Measurements from ENCODE around the gene ATP10A. TPM values are rescaled to one million over a fixed set of nuclear protein-coding genes. Genes with fewer than 3 reads are reported as not detected.

ATP10A gene
- total and polyA plus RNA-seq, 2 of the 8 experiments (the other 6 are each of a cell fraction or from before 2014, with no cell fraction given), result 2.0 to 2.8 TPM

- no peak overlapping the region for H3K4me2 ChIP-seq (ENCODE audit: insufficient read depth in 1 of 2, low read depth in 2 of 2, low read length in 2 of 2)
- H2BK20ac ChIP-seq (ENCODE audit: low read length), result no peak overlapping the region
- H3K79me1 ChIP-seq (ENCODE audit: low read depth, low read length), result no peaks in the 10 kb centered on the region
- CTCF ChIA-PET (ENCODE audit: partially characterized antibody), result interaction anchor here (1.0 kb wide), 1 partner anchor 23 kb away, joined by 3 read pairs; no protein-coding TSS in a partner anchor
- H3K23me2 ChIP-seq (ENCODE audit: low read depth, low read length), result no peaks in the 10 kb centered on the region
- H2BK15ac ChIP-seq (ENCODE audit: low read length), result no peak overlapping the region
- POLR2A ChIA-PET (ENCODE audit: partially characterized antibody), result interaction anchor here (1.4 kb wide), 1 partner anchor 13 kb away, joined by 4 read pairs; no protein-coding TSS in a partner anchor
- H2BK5ac ChIP-seq (ENCODE audit: low read depth, low read length), result no peak overlapping the region
- peaks cover 0 to 6% (median under 1%) of the 10 kb centered on the region in 4 experiments; a peak in 4 of 7 replicates for H3K4me1 ChIP-seq (replicated peaks in 1 of 4; ENCODE audit: control insufficient read depth in 3 of 4, insufficient read depth in 4 of 4, low read length in 3 of 4)
- H3K9ac ChIP-seq (replicated peaks in 1 of 4; ENCODE audit: extremely low read depth in 1 of 4, low read depth in 3 of 4, low read length in 3 of 4), result no peak overlapping the region
- H3K56ac ChIP-seq (replicated peaks; ENCODE audit: insufficient read length, low read depth, low read length), result no peak overlapping the region
- no peak overlapping the region for H2BK120ac ChIP-seq (replicated peaks; ENCODE audit: low read depth, low read length)
- H2AFZ ChIP-seq (ENCODE audit: low read length), result no peak overlapping the region
- no peak overlapping the region for H3K14ac ChIP-seq (ENCODE audit: insufficient read length)
- no peak overlapping the region for H3K18ac ChIP-seq (ENCODE audit: extremely low read depth, low read length)
- 90% methylated on average over 5 of the region's 5 CpGs; no CpG with 5 or more reads in 1 of the 2 experiments for WGBS, 2 experiments (ENCODE audit: extremely low coverage in 1 of 2, insufficient coverage in 1 of 2, insufficient read length in 1 of 2, insufficient replicate concordance in 2 of 2, low coverage in 1 of 2, low lambda C conversion rate in 2 of 2, missing lambda C conversion rate in 1 of 2)
- H3K79me2 ChIP-seq (ENCODE audit: control insufficient read depth in 1 of 2, insufficient read depth in 2 of 2, low read length in 2 of 2), result no peaks in the 10 kb centered on the region
- H4K8ac ChIP-seq (ENCODE audit: extremely low read depth, insufficient read depth, low read length), result no peak overlapping the region
- H4K5ac ChIP-seq (ENCODE audit: insufficient read length, low read depth, low read length), result no peak overlapping the region
- H3K36me3 ChIP-seq (ENCODE audit: control insufficient read depth in 2 of 4, insufficient read depth in 4 of 4, low read length in 3 of 4), result no peaks in the 10 kb centered on the region
- H3K23ac ChIP-seq (ENCODE audit: insufficient read length), result no peak overlapping the region
- no peak overlapping the region for H4K91ac ChIP-seq (replicated peaks; ENCODE audit: insufficient read length, low read length)
- no peak overlapping the region for H2AK5ac ChIP-seq (ENCODE audit: low read depth, low read length)
- no peak for FAIRE-seq
- H3K4me3 ChIP-seq (ENCODE audit: extremely low read depth in 1 of 4, insufficient read depth in 2 of 4, low read depth in 3 of 4, low read length in 4 of 4), result no peak overlapping the region
- H4K20me1 ChIP-seq (replicated peaks in 1 of 2; ENCODE audit: control insufficient read depth in 1 of 2, insufficient read depth in 2 of 2, low read length in 2 of 2), result no peaks in the 10 kb centered on the region
- H3K27ac ChIP-seq (ENCODE audit: low read depth, low read length), result no peak overlapping the region
- H3K27me3 ChIP-seq (replicated peaks in 1 of 4; ENCODE audit: control insufficient read depth in 3 of 4, extremely low read depth in 1 of 4, insufficient read depth in 3 of 4, low read length in 3 of 4), result no peaks in the 10 kb centered on the region
- no peaks in the 10 kb centered on the region for H3K9me3 ChIP-seq (ENCODE audit: insufficient read depth in 2 of 2, low read depth in 1 of 2, low read length in 1 of 2)
- no peak for DNase-seq (ENCODE audit: low read depth in 1 of 2, low spot score in 2 of 2)
- H3K4ac ChIP-seq (replicated peaks; ENCODE audit: insufficient read length, low read depth, low read length), result no peak overlapping the region
- no peak overlapping the region for H2BK12ac ChIP-seq (ENCODE audit: low read depth, low read length)
- TF ChIP-seq RFX5 (IDR thresholded peaks at IDR 0.05; ENCODE audit: borderline replicate concordance, low read depth, low read length), result no peak
- no peak for TF ChIP-seq RBBP5 (IDR thresholded peaks at IDR 0.05; ENCODE audit: borderline replicate concordance, low read depth, low read length)
- TF ChIP-seq RXRA (IDR thresholded peaks at IDR 0.05; ENCODE audit: insufficient read depth, low read depth, low read length), result no peak
- TF ChIP-seq HDAC6 (IDR thresholded peaks at IDR 0.05; ENCODE audit: low read depth, low read length), result no peak
- TF ChIP-seq FOSL1 (IDR thresholded peaks at IDR 0.05; ENCODE audit: insufficient read depth, low read depth, low read length), result no peak
- TF ChIP-seq ATF2 (IDR thresholded peaks at IDR 0.05; ENCODE audit: low read length), result no peak
- no peak for TF ChIP-seq KDM5A (IDR thresholded peaks at IDR 0.05; ENCODE audit: low read length)
- no peak for TF ChIP-seq KDM1A (IDR thresholded peaks at IDR 0.05; ENCODE audit: borderline replicate concordance, low read length)
- TF ChIP-seq MAFK (IDR thresholded peaks at IDR 0.05; ENCODE audit: low read depth, low read length), result no peak
- TF ChIP-seq JUN (IDR thresholded peaks at IDR 0.05; ENCODE audit: low read depth, low read length), result no peak
- TF ChIP-seq CHD1 (IDR thresholded peaks at IDR 0.05; ENCODE audit: low read depth, low read length), result no peak
- TF ChIP-seq BRCA1 (IDR thresholded peaks at IDR 0.05; ENCODE audit: low read depth, low read length), result no peak
- TF ChIP-seq KDM4A (IDR thresholded peaks at IDR 0.05; ENCODE audit: low read depth, low read length, severe bottlenecking), result no peak
These were observed 73.5 kb downstream of the ATP10A start for GRCh38 chr15:25789616-25789999.

Data from H1 (cell line).